ENCODE measurements around the gene LRRC4B. TPM values are rescaled to one million over a fixed set of nuclear protein-coding genes. Genes with fewer than 3 reads are reported as not detected.
A peak's percentile ranks its signal among the peaks of the same experiment; 100 is the strongest.

Gene LRRC4B
- total and polyA plus RNA-seq, 2 experiments from 2014 or later, result 5.8 to 56.4 TPM

GRCh38 chr19:50497022-50497405 is 71.2 kb downstream of the LRRC4B start:
- H3K36me3 ChIP-seq, result peaks cover 26% of the 10 kb centered on the region
- H3K27me3 ChIP-seq, result no peaks in the 10 kb centered on the region
- H3K4me1 ChIP-seq (ENCODE audit: low read depth), result peaks cover 11% of the 10 kb centered on the region
- TF ChIP-seq CTCF (IDR thresholded peaks at IDR 0.05; ENCODE audit: low read depth, low read length), result no peak
- H3K27ac ChIP-seq, result peak overlapping the region; percentile 100
- DNase-seq (ENCODE audit: low read depth in 1 of 2, low spot score in 1 of 2), result no peak
- peak overlapping the region; percentile 99 for H3K4me3 ChIP-seq
- no peaks in the 10 kb centered on the region for H3K9me3 ChIP-seq (ENCODE audit: low read depth)

GRCh38 chr19:50496189-50497021 is 71.8 kb downstream of the LRRC4B start:
- peak; percentile 49 to 52 for DNase-seq (ENCODE audit: low read depth in 1 of 2, low spot score in 1 of 2)
- H3K27me3 ChIP-seq, result no peaks in the 10 kb centered on the region
- peaks cover 26% of the 10 kb centered on the region for H3K36me3 ChIP-seq
- peak overlapping the region; percentile 99 for H3K4me3 ChIP-seq
- H3K9me3 ChIP-seq (ENCODE audit: low read depth), result no peaks in the 10 kb centered on the region
- TF ChIP-seq CTCF (IDR thresholded peaks at IDR 0.05; ENCODE audit: low read depth, low read length), result no peak
- H3K4me1 ChIP-seq (ENCODE audit: low read depth), result peaks cover 12% of the 10 kb centered on the region
- peak overlapping the region; percentile 100 for H3K27ac ChIP-seq

- Histone ChIP-seq H3K4me3 (peak overlapping the region; percentile 99), H3K4me1 (ENCODE audit: low read depth) (peaks cover 10% of the 10 kb centered on the region), H3K27me3 (no peaks in the 10 kb centered on the region), H3K36me3 (peaks cover 32% of the 10 kb centered on the region), H3K9me3 (ENCODE audit: low read depth) (no peaks in the 10 kb centered on the region), H3K27ac (peak overlapping the region; percentile 100)
- no peak for TF ChIP-seq CTCF (IDR thresholded peaks at IDR 0.05; ENCODE audit: low read depth, low read length)
- peak in 1 of 2 donors; percentile 38 for DNase-seq (ENCODE audit: low read depth in 1 of 2, low spot score in 1 of 2)
Observed at GRCh38 chr19:50495020-50495531, 73.2 kb downstream of the LRRC4B start.

GRCh38 chr19:50494186-50495019 is 73.8 kb downstream of the LRRC4B start:
- Histone ChIP-seq H3K4me3 (peak overlapping the region; percentile 99), H3K36me3 (peaks cover 35% of the 10 kb centered on the region), H3K4me1 (ENCODE audit: low read depth) (peaks cover 10% of the 10 kb centered on the region), H3K27me3 (no peaks in the 10 kb centered on the region), H3K27ac (peak overlapping the region; percentile 100), H3K9me3 (ENCODE audit: low read depth) (no peaks in the 10 kb centered on the region)
- no peak for TF ChIP-seq CTCF (IDR thresholded peaks at IDR 0.05; ENCODE audit: low read depth, low read length)
- peak in 1 of 2 donors; percentile 42 for DNase-seq (ENCODE audit: low read depth in 1 of 2, low spot score in 1 of 2)

- H3K9me3 ChIP-seq (ENCODE audit: low read depth), result no peaks in the 10 kb centered on the region
- peak overlapping the region; percentile 14 for H3K4me3 ChIP-seq
- H3K4me1 ChIP-seq (ENCODE audit: low read depth), result peaks cover 10% of the 10 kb centered on the region
- peak overlapping the region; percentile 80 for H3K27ac ChIP-seq
- peak in 1 of 2 donors; percentile 36 for DNase-seq (ENCODE audit: low read depth in 1 of 2, low spot score in 1 of 2)
- peaks cover 27% of the 10 kb centered on the region for H3K36me3 ChIP-seq
- TF ChIP-seq CTCF (IDR thresholded peaks at IDR 0.05; ENCODE audit: low read depth, low read length), result no peak
- no peaks in the 10 kb centered on the region for H3K27me3 ChIP-seq
Observed at GRCh38 chr19:50493171-50493570, 75.1 kb downstream of the LRRC4B start.

All from cardiac muscle cell (in vitro differentiated cells and primary cell).